ENCODE measurements around the gene YY1.

- TF ChIP-seq, protein P1, sequence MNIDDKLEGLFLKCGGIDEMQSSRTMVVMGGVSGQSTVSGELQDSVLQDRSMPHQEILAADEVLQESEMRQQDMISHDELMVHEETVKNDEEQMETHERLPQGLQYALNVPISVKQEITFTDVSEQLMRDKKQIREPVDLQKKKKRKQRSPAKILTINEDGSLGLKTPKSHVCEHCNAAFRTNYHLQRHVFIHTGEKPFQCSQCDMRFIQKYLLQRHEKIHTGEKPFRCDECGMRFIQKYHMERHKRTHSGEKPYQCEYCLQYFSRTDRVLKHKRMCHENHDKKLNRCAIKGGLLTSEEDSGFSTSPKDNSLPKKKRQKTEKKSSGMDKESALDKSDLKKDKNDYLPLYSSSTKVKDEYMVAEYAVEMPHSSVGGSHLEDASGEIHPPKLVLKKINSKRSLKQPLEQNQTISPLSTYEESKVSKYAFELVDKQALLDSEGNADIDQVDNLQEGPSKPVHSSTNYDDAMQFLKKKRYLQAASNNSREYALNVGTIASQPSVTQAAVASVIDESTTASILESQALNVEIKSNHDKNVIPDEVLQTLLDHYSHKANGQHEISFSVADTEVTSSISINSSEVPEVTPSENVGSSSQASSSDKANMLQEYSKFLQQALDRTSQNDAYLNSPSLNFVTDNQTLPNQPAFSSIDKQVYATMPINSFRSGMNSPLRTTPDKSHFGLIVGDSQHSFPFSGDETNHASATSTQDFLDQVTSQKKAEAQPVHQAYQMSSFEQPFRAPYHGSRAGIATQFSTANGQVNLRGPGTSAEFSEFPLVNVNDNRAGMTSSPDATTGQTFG (tag by site-specific recombination; IDR thresholded peaks at IDR 0.05; ENCODE audit: borderline replicate concordance) = no peak
- no peak for TF ChIP-seq CTCF (tag by site-specific recombination; IDR thresholded peaks at IDR 0.05)
- no peak for TF ChIP-seq ZNF274 (IDR thresholded peaks at IDR 0.05; ENCODE audit: low read length)
- TF ChIP-seq ZNF274 (tag by site-specific recombination; IDR thresholded peaks at IDR 0.05; ENCODE audit: borderline replicate concordance) = no peak
- TF ChIP-seq, protein P2, sequence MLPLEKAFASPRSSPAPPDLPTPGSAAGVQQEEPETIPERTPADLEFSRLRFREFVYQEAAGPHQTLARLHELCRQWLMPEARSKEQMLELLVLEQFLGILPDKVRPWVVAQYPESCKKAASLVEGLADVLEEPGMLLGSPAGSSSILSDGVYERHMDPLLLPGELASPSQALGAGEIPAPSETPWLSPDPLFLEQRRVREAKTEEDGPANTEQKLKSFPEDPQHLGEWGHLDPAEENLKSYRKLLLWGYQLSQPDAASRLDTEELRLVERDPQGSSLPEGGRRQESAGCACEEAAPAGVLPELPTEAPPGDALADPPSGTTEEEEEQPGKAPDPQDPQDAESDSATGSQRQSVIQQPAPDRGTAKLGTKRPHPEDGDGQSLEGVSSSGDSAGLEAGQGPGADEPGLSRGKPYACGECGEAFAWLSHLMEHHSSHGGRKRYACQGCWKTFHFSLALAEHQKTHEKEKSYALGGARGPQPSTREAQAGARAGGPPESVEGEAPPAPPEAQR (tag by site-specific recombination; IDR thresholded peaks at IDR 0.05) = no peak
- TF ChIP-seq ZNF114 (tag by site-specific recombination; IDR thresholded peaks at IDR 0.05) = no peak
- TF ChIP-seq ZNF629 (tag by site-specific recombination; IDR thresholded peaks at IDR 0.05) = no peak
- no peak for TF ChIP-seq MYNN (tag by site-specific recombination; IDR thresholded peaks at IDR 0.05; ENCODE audit: borderline replicate concordance)
- TF ChIP-seq ZNF302 (tag by site-specific recombination; IDR thresholded peaks at IDR 0.05; ENCODE audit: low read depth) = no peak
- TF ChIP-seq ZBTB1 (tag by site-specific recombination; IDR thresholded peaks at IDR 0.05) = no peak
- TF ChIP-seq, protein P3, sequence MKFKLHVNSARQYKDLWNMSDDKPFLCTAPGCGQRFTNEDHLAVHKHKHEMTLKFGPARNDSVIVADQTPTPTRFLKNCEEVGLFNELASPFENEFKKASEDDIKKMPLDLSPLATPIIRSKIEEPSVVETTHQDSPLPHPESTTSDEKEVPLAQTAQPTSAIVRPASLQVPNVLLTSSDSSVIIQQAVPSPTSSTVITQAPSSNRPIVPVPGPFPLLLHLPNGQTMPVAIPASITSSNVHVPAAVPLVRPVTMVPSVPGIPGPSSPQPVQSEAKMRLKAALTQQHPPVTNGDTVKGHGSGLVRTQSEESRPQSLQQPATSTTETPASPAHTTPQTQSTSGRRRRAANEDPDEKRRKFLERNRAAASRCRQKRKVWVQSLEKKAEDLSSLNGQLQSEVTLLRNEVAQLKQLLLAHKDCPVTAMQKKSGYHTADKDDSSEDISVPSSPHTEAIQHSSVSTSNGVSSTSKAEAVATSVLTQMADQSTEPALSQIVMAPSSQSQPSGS (tag by site-specific recombination; IDR thresholded peaks at IDR 0.05; ENCODE audit: low read depth) = no peak
- TF ChIP-seq ZNF24 (tag by site-specific recombination; IDR thresholded peaks at IDR 0.05) = no peak
- no peak for TF ChIP-seq ZNF311 (tag by site-specific recombination; IDR thresholded peaks at IDR 0.05; ENCODE audit: borderline replicate concordance)
- TF ChIP-seq BCL6B (tag by site-specific recombination; IDR thresholded peaks at IDR 0.05) = no peak
Measured at GRCh38 chr14:100252684-100253083, 13.7 kb downstream of the YY1 start.

Measured in HEK293 (cell line).